Heart right ventricle (tissue), 16 donors: ENCODE measurements around the gene SMYD3. TPM values are rescaled to one million over a fixed set of nuclear protein-coding genes. Genes with fewer than 3 reads are reported as not detected.
A peak's percentile ranks its signal among the peaks of the same experiment; 100 is the strongest.

Experiments
- ATAC-seq, 8 donors: fragments of 200-7000 bp; cut with Tn5 transposase; one replicate each; pipeline ENCODE4 v1.9.1; 2020; ENCODE audit warnings: mild to moderate bottlenecking in 8 of 8, moderate library complexity in 8 of 8, moderate number of reproducible peaks in 1 of 8
- DNase-seq, 2 donors: peaks; one replicate each; pipeline ENCODE4 v3.0.0-alpha.2; 2020
- H3K27ac ChIP-seq, 10 donors: fragments of 200-600 bp; sonication (generic) in 2 of 10; one replicate each; pipeline versions ENCODE4 v1.5.0 to v1.8.0; 2020 to 2022; ENCODE audit warnings: mild to moderate bottlenecking in 3 of 10
- H3K27me3 ChIP-seq, 7 donors: fragments of 200-600 bp; one replicate each; pipeline ENCODE4 v1.8.0; 2021 to 2022; ENCODE audit warnings: mild to moderate bottlenecking in 2 of 7
- H3K36me3 ChIP-seq, 9 donors: fragments of 200-600 bp; sonication (generic) in 1 of 9; one replicate each; pipeline versions ENCODE4 v1.5.0 to v1.8.0; 2020 to 2022; ENCODE audit warnings: mild to moderate bottlenecking in 2 of 9
- H3K4me1 ChIP-seq, 9 donors: fragments of 200-600 bp; sonication (generic) in 1 of 9; one replicate each; pipeline versions ENCODE4 v1.5.0 to v1.8.0; 2020 to 2022; ENCODE audit warnings: mild to moderate bottlenecking in 4 of 9
- H3K4me3 ChIP-seq, 10 donors: fragments of 200-600 bp; sonication (generic) in 2 of 10; one replicate each; pipeline versions ENCODE4 v1.5.0 to v1.8.0; 2020 to 2022; ENCODE audit warnings: mild to moderate bottlenecking in 7 of 10, moderate library complexity in 2 of 10
- H3K9me3 ChIP-seq, 11 donors: fragments of 200-600 bp in 10 of 11; sonication (generic) in 2 of 11; one replicate each; pipeline versions ENCODE4 v1.5.0 to v1.8.0; 2013 to 2022; ENCODE audit warnings: mild to moderate bottlenecking in 2 of 11, control low read depth in 1 of 11, moderate library complexity in 1 of 11
- WGBS, 2 donors: extraction: QIAGEN DNeasy Blood & Tissue Kit; methylation state at CpG; one replicate each; pipeline ENCODE4 v1.1.7; 2013; ENCODE audit warnings: inconsistent platforms in 1 of 2; 5-methylcytosine and 5-hydroxymethylcytosine counted together
- intact Hi-C, 10 donors: fragments of 100-400 bp; cut with DNase I; formaldehyde crosslinking; loops; one replicate each; pipeline versions ENCODE4 v1.11.1 to v1.14.2; 2022
- polyA plus RNA-seq, 2 donors: library from polyadenylated mRNA; stranded (reverse); fragments of 200-250 nt; gene quantifications; one replicate each; pipeline ENCODE4 v1.2.3, GENCODE V29; 2013
- total RNA-seq, 10 donors: library from RNA; stranded (reverse); fragmentation: NEBNext Ultra II Directional in 3 of 10; extraction: Animal tissue kit (Norgen Biotek cat#: 25700) in 3 of 10; gene quantifications; one replicate each; pipeline versions ENCODE4 v1.2.1 to v1.2.4, GENCODE V29; 2021 to 2023
- TF ChIP-seq, protein P1 (sequence below), 9 donors: fragments of 200-600 bp; sonication (generic) in 2 of 9; IDR thresholded peaks; one replicate each; pipeline versions ENCODE4 v1.5.0 to v1.8.0; 2021 to 2022; ENCODE audit warnings: antibody characterized with exemption in 9 of 9, mild to moderate bottlenecking in 5 of 9, moderate library complexity in 1 of 9
- donor health status: Arrhythmogenic right ventricular cardiomyopathy.
- donor health status: ischemic (EF 13 %, LVEDD 7.1; RV severe dilation, severe dysfunction).
- donor health status: healthy with polysubstance abuse.
- donor health status: DM: no; HTN: yes; CAD: no.
- donor health status: DM: no; HTN: no; CAD: no.
- donor health status: ischemic (EF 25% LVEDD 6.9; RV normal size, moderate dysfunction).
- donor health status: ischemic (EF 25% LVEDD 5.7; RV mildly dilated, moderate dysfunction).
- donor health status: healthy.
- donor health status: DM: yes; HTN: yes; CAD: no.
- donor health status: Ischemic cardiomyopathy.
- donor health status: ischemic (EF 35%, LVEDD 5.7; RV mildly dilated, moderate dysfunction).
- donor health status: nonischemic (EF 11% LVEDD 7.7; RV severe dilation, severe dysfunction).
- donor health status: DM: yes; HTN: yes; CAD: no.
- donor health status: PGD.
- donor health status: ischemic (EF 29% LVEDD 5.4; RV normal size, mild dysfunction).
- donor health status: nonischemic (EF 23%, LVEDD 6.1; RV moderate dilation, normal function).

SMYD3 gene
- total and polyA plus RNA-seq, 12 donors: 5.9 to 13.9 (median 8.1) TPM

DNA sequence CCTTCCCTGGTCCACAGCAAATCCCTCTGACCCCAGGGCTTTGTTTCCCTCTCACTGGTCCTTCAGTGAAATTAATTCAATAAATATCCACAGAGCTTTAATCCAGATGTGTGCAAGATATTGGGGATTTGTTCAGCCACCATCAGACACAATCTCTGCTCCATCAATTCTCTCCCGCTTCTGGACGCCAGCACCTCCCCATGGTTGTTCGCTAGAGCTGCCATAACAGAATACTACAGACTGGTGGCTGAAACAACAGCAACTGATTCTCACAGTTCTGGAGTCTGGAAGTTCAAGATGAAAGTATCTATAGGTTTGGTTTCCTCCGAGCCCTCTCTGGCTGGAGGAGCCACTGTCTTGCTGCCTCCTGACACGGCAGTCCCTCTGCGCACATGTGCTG, 303.9 kb downstream of the SMYD3 start:
- TF ChIP-seq, protein P1, sequence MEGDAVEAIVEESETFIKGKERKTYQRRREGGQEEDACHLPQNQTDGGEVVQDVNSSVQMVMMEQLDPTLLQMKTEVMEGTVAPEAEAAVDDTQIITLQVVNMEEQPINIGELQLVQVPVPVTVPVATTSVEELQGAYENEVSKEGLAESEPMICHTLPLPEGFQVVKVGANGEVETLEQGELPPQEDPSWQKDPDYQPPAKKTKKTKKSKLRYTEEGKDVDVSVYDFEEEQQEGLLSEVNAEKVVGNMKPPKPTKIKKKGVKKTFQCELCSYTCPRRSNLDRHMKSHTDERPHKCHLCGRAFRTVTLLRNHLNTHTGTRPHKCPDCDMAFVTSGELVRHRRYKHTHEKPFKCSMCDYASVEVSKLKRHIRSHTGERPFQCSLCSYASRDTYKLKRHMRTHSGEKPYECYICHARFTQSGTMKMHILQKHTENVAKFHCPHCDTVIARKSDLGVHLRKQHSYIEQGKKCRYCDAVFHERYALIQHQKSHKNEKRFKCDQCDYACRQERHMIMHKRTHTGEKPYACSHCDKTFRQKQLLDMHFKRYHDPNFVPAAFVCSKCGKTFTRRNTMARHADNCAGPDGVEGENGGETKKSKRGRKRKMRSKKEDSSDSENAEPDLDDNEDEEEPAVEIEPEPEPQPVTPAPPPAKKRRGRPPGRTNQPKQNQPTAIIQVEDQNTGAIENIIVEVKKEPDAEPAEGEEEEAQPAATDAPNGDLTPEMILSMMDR (IDR thresholded peaks at IDR 0.05): no peak

GRCh38 chr1:246200738-246201137, 306.3 kb downstream of the SMYD3 start:
- Histone ChIP-seq H3K4me1 (peaks cover 0 to 10% (median 0%) of the 10 kb centered on the region in 9 donors), H3K36me3 (no peaks in the 10 kb centered on the region), H3K4me3 (no peak overlapping the region), H3K27ac (no peak overlapping the region), H3K9me3 (no peaks in the 10 kb centered on the region), H3K27me3 (no peaks in the 10 kb centered on the region)
- ATAC-seq (no peak), DNase-seq (no peak)
- WGBS, 2 donors: 91 to 95% methylated on average over 4 of the region's 4 CpGs
- intact Hi-C loops: no loop called here
- TF ChIP-seq, protein P1 (IDR thresholded peaks at IDR 0.05): no peak

More for the DNA sequence above, 303.9 kb downstream of the SMYD3 start:
- H3K4me3 ChIP-seq: no peak overlapping the region
- no peaks in the 10 kb centered on the region for H3K27me3 ChIP-seq
- ATAC-seq: no peak
- H3K27ac ChIP-seq: no peak overlapping the region
- H3K36me3 ChIP-seq: no peaks in the 10 kb centered on the region
- intact Hi-C loops: no loop called here
- no peaks in the 10 kb centered on the region for H3K9me3 ChIP-seq
- WGBS, 2 donors: 97 to 98% methylated on average over 6 of the region's 6 CpGs
- DNase-seq: no peak
- peaks cover 0 to 10% (median 0%) of the 10 kb centered on the region in 9 donors for H3K4me1 ChIP-seq

- no peaks in the 10 kb centered on the region for H3K27me3 ChIP-seq
- ATAC-seq (no peak), DNase-seq (no peak)
- WGBS, 2 donors: 93 to 94% methylated on average over 15 of the region's 15 CpGs
- no peak overlapping the region for H3K4me3 ChIP-seq
- intact Hi-C loops: no loop called here
- H3K4me1 ChIP-seq: peaks cover 0 to 10% (median 0%) of the 10 kb centered on the region in 9 donors
- H3K9me3 ChIP-seq: no peaks in the 10 kb centered on the region
- TF ChIP-seq, protein P1 (IDR thresholded peaks at IDR 0.05): no peak
- no peaks in the 10 kb centered on the region for H3K36me3 ChIP-seq
- no peak overlapping the region for H3K27ac ChIP-seq
Measured at GRCh38 chr1:246200225-246200624, 306.9 kb downstream of the SMYD3 start.

DNA sequence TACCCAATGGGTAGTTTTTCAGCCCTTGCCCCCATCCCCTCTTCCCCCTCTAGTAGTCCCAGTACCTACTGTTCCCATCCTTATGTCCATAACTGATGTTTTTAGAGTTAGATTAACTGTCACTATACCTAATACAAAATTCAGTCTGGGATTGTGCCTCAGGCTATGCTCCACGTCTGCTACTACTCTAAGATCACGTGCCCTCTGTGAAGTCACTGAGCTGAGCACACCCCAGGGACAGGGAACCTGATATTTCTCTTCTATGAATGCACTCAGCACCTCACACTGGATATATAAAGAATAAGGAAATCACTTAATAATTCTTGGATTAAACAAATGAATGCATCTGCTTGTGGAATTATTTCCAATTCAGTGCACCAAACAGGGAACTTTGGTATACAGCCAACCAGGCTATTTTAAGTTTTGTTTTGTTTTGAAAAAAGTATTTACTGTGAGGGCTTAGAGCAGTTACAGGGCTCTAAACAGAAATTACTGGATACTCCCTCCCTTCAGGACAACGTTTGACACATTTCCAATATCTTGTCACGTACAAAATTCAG, 307.9 kb downstream of the SMYD3 start:
- ATAC-seq: peak in 2 of 8 donors; percentile 37 to 51
- 54 to 67% methylated on average over 4 of the region's 4 CpGs for WGBS, 2 donors
- no peak for DNase-seq
- Histone ChIP-seq H3K36me3 (no peaks in the 10 kb centered on the region), H3K4me1 (peaks cover 0 to 10% (median 0%) of the 10 kb centered on the region in 9 donors), H3K27ac (no peak overlapping the region), H3K27me3 (no peaks in the 10 kb centered on the region), H3K4me3 (no peak overlapping the region), H3K9me3 (no peaks in the 10 kb centered on the region)
- TF ChIP-seq, protein P1 (IDR thresholded peaks at IDR 0.05): no peak
- intact Hi-C loops: no loop called here
